H1 (cell line): Measurements from ENCODE around the gene MS4A5. TPM values are rescaled to one million over a fixed set of nuclear protein-coding genes. Genes with fewer than 3 reads are reported as not detected.

Source experiments
- CTCF ChIA-PET: fragments of 300-600 bp; sonication (Branson Sonifier 250); formaldehyde crosslinking; loops from one replicate; lab custom pipeline; 2021; ENCODE audit not compliant: partially characterized antibody; lab: Charles Lee
- POLR2A ChIA-PET: fragments of 300-600 bp; sonication (Branson Sonifier 250); formaldehyde crosslinking; loops from one replicate; lab custom pipeline; 2021; ENCODE audit warnings: inconsistent platforms; ENCODE audit not compliant: partially characterized antibody; lab: Charles Lee
- DNase-seq, 2 experiments: peaks; one replicate each; pipeline versions ENCODE4 v3.0.0 to v3.0.0-alpha.2; 2010 to 2022; ENCODE audit warnings: low spot score in 2 of 2, low read depth in 1 of 2, mixed read lengths in 1 of 2
- FAIRE-seq: peaks from 2 replicates; lab custom pipeline; 2011; peaks lifted over from hg19 to GRCh38; lab: Jason Lieb, UNC
- H2AFZ ChIP-seq: 2 replicates; pipeline ENCODE4 v1.8.1; 2012; ENCODE audit warnings: low read length, inconsistent platforms
- H2AK5ac ChIP-seq: 2 replicates; pipeline ENCODE4 v1.6.1; 2013; ENCODE audit warnings: low read depth, low read length
- H2BK120ac ChIP-seq: replicated peaks from 2 replicates; pipeline ENCODE3; 2013; ENCODE audit warnings: low read depth, low read length, inconsistent platforms
- H2BK12ac ChIP-seq: 2 replicates; pipeline ENCODE4 v1.6.1; 2013; ENCODE audit warnings: low read depth, low read length
- H2BK15ac ChIP-seq: 2 replicates; pipeline ENCODE4 v1.6.1; 2013; ENCODE audit warnings: low read length
- H2BK20ac ChIP-seq: 2 replicates; pipeline ENCODE4 v1.6.1; 2013; ENCODE audit warnings: low read length
- H2BK5ac ChIP-seq: 2 replicates; pipeline ENCODE4 v1.6.1; 2013; ENCODE audit warnings: low read depth, low read length
- H3K14ac ChIP-seq: 2 replicates; pipeline ENCODE4 v1.6.1; 2013; ENCODE audit warnings: inconsistent platforms; ENCODE audit not compliant: insufficient read length
- H3K18ac ChIP-seq: 2 replicates; pipeline ENCODE4 v1.6.1; 2013; ENCODE audit warnings: low read length; ENCODE audit errors: extremely low read depth
- H3K23ac ChIP-seq: 2 replicates; pipeline ENCODE4 v1.6.1; 2013; ENCODE audit warnings: inconsistent platforms; ENCODE audit not compliant: insufficient read length
- H3K23me2 ChIP-seq: 2 replicates; pipeline ENCODE4 v1.6.1; 2013; ENCODE audit warnings: low read depth, low read length
- H3K27ac ChIP-seq: 2 replicates; pipeline ENCODE4 v1.6.1; 2011; ENCODE audit warnings: low read depth, low read length, inconsistent platforms
- H3K27me3 ChIP-seq, 4 experiments: replicated peaks in 1 of 4; 1 replicate in 1 of 4; 2 replicates in 3 of 4; pipeline versions ENCODE4 v1.6.1 to v1.8.1; 2011 to 2013; ENCODE audit warnings: low read length in 3 of 4, mild to moderate bottlenecking in 3 of 4, inconsistent platforms in 2 of 4, mixed read lengths in 2 of 4, moderate library complexity in 1 of 4; ENCODE audit not compliant: control insufficient read depth in 3 of 4, insufficient read depth in 3 of 4; ENCODE audit errors: extremely low read depth in 1 of 4
- H3K36me3 ChIP-seq, 4 experiments: 2 replicates each; pipeline versions ENCODE4 v1.6.1 to v1.8.1; 2011 to 2013; ENCODE audit warnings: mild to moderate bottlenecking in 4 of 4, low read length in 3 of 4, moderate library complexity in 2 of 4, control low read depth in 1 of 4, inconsistent platforms in 1 of 4; ENCODE audit not compliant: insufficient read depth in 4 of 4, control insufficient read depth in 2 of 4
- H3K4ac ChIP-seq: replicated peaks from 2 replicates; pipeline ENCODE3; 2013; ENCODE audit warnings: low read length, low read depth, mixed read lengths, inconsistent platforms; ENCODE audit not compliant: insufficient read length
- H3K4me1 ChIP-seq, 4 experiments: replicated peaks in 1 of 4; 1 replicate in 1 of 4; 2 replicates in 3 of 4; pipeline versions ENCODE4 v1.6.1 to v1.8.1; 2011 to 2013; ENCODE audit warnings: low read length in 3 of 4, inconsistent platforms in 2 of 4, mixed read lengths in 1 of 4; ENCODE audit not compliant: insufficient read depth in 4 of 4, control insufficient read depth in 3 of 4
- H3K4me2 ChIP-seq, 2 experiments: 2 replicates each; pipeline versions ENCODE4 v1.6.1 to v1.8.1; 2011 to 2013; ENCODE audit warnings: low read depth in 2 of 2, low read length in 2 of 2, control low read depth in 1 of 2, inconsistent platforms in 1 of 2, mild to moderate bottlenecking in 1 of 2; ENCODE audit not compliant: insufficient read depth in 1 of 2
- H3K4me3 ChIP-seq, 4 experiments: fragments of 200-600, 300-600 bp in 1 of 4; sonication (generic), shearing (Covaris generic), sonication (Bioruptor Twin) in 1 of 4; 2 replicates each; pipeline versions ENCODE4 v1.5.1 to v1.8.1; 2011 to 2016; ENCODE audit warnings: low read length in 4 of 4, low read depth in 3 of 4, control low read depth in 2 of 4, inconsistent platforms in 2 of 4, mild to moderate bottlenecking in 2 of 4, mixed read lengths in 1 of 4, moderate library complexity in 1 of 4; ENCODE audit not compliant: insufficient read depth in 2 of 4; ENCODE audit errors: extremely low read depth in 1 of 4
- H3K56ac ChIP-seq: replicated peaks from 2 replicates; pipeline ENCODE3; 2013; ENCODE audit warnings: low read depth, mild to moderate bottlenecking, mixed read lengths, low read length, inconsistent platforms; ENCODE audit not compliant: insufficient read length
- H3K79me1 ChIP-seq: 2 replicates; pipeline ENCODE4 v1.6.1; 2013; ENCODE audit warnings: low read depth, low read length, control low read depth
- H3K79me2 ChIP-seq, 2 experiments: 2 replicates each; pipeline versions ENCODE4 v1.6.1 to v1.8.1; 2012 to 2013; ENCODE audit warnings: low read length in 2 of 2, mild to moderate bottlenecking in 2 of 2, inconsistent platforms in 1 of 2; ENCODE audit not compliant: insufficient read depth in 2 of 2, control insufficient read depth in 1 of 2
- H3K9ac ChIP-seq, 4 experiments: replicated peaks in 1 of 4; 1 replicate in 1 of 4; 2 replicates in 3 of 4; pipeline versions ENCODE4 v1.6.1 to v1.8.1; 2011 to 2013; ENCODE audit warnings: low read depth in 3 of 4, low read length in 3 of 4, control low read depth in 2 of 4, mild to moderate bottlenecking in 2 of 4, moderate library complexity in 2 of 4, inconsistent platforms in 1 of 4; ENCODE audit errors: extremely low read depth in 1 of 4
- H3K9me3 ChIP-seq, 2 experiments: 2 replicates each; pipeline versions ENCODE4 v1.6.1 to v1.8.1; 2012 to 2013; ENCODE audit warnings: mild to moderate bottlenecking in 2 of 2, moderate library complexity in 2 of 2, control low read depth in 1 of 2, inconsistent platforms in 1 of 2, low read depth in 1 of 2, low read length in 1 of 2, mixed read lengths in 1 of 2; ENCODE audit not compliant: insufficient read depth in 2 of 2
- H4K20me1 ChIP-seq, 2 experiments: replicated peaks in 1 of 2; 2 replicates each; pipeline versions ENCODE3 to v1.8.1; 2011 to 2013; ENCODE audit warnings: inconsistent platforms in 2 of 2, low read length in 2 of 2, mild to moderate bottlenecking in 1 of 2; ENCODE audit not compliant: insufficient read depth in 2 of 2, control insufficient read depth in 1 of 2
- H4K5ac ChIP-seq: 2 replicates; pipeline ENCODE4 v1.6.1; 2013; ENCODE audit warnings: low read length, low read depth, mixed read lengths, inconsistent platforms; ENCODE audit not compliant: insufficient read length
- H4K8ac ChIP-seq: 2 replicates; pipeline ENCODE4 v1.8.0; 2013; ENCODE audit warnings: mild to moderate bottlenecking, moderate library complexity, low read length, inconsistent platforms; ENCODE audit not compliant: insufficient read depth; ENCODE audit errors: extremely low read depth
- H4K91ac ChIP-seq: replicated peaks from 2 replicates; pipeline ENCODE3; 2013; ENCODE audit warnings: low read length, mixed read lengths, inconsistent platforms; ENCODE audit not compliant: insufficient read length
- BRCA1 ChIP-seq: IDR thresholded peaks from 2 replicates; pipeline ENCODE4 v1.6.1; 2012; ENCODE audit warnings: low read depth, low read length, improper control_type of control experiment
- CEBPB ChIP-seq: IDR thresholded peaks from 2 replicates; pipeline ENCODE4 v1.6.1; 2012; ENCODE audit warnings: low read depth, low read length
- CHD2 ChIP-seq: IDR thresholded peaks from 2 replicates; pipeline ENCODE4 v1.6.1; 2012; ENCODE audit warnings: low read length, improper control_type of control experiment
- KDM5A ChIP-seq: fragments of 200-600 bp; IDR thresholded peaks from 2 replicates; pipeline ENCODE4 v1.7.1; 2012; ENCODE audit warnings: mild to moderate bottlenecking, low read length, inconsistent platforms, mixed read lengths
- POU5F1 ChIP-seq: IDR thresholded peaks from 2 replicates; pipeline ENCODE4 v1.6.1; 2011; ENCODE audit warnings: low read depth, mild to moderate bottlenecking, low read length, moderate library complexity
- SAP30 ChIP-seq: fragments of 300-600 bp; sonication (generic); IDR thresholded peaks from 2 replicates; pipeline ENCODE4 v1.7.1; 2012; ENCODE audit warnings: low read length, moderate library complexity, mild to moderate bottlenecking, inconsistent platforms; ENCODE audit not compliant: insufficient read depth, insufficient replicate concordance
- SIN3A ChIP-seq, 2 experiments: IDR thresholded peaks in 1 of 2; conservative IDR thresholded peaks in 1 of 2; 2 replicates each; pipeline ENCODE4 v1.6.1; 2011 to 2012; ENCODE audit warnings: low read length in 2 of 2, improper control_type of control experiment in 1 of 2, low read depth in 1 of 2, mild to moderate bottlenecking in 1 of 2
- SUZ12 ChIP-seq: fragments of 200-600 bp; sonication (generic); IDR thresholded peaks from 2 replicates; pipeline ENCODE4 v1.6.1; 2012; ENCODE audit warnings: mild to moderate bottlenecking, inconsistent platforms, low read length, moderate library complexity, mixed read lengths
- WGBS, 2 experiments: shearing (Covaris generic) in 1 of 2; methylation state at CpG; one replicate each; pipeline versions ENCODE4 v1.1.6 to v1.1.7; 2013 to 2015; ENCODE audit warnings: low lambda C conversion rate in 2 of 2, mixed read lengths in 2 of 2, inconsistent platforms in 1 of 2, low coverage in 1 of 2, missing lambda C conversion rate in 1 of 2; ENCODE audit not compliant: insufficient replicate concordance in 2 of 2, insufficient coverage in 1 of 2, insufficient read length in 1 of 2; ENCODE audit errors: extremely low coverage in 1 of 2, missing lambda C conversion rate in 1 of 2; 5-methylcytosine and 5-hydroxymethylcytosine counted together
- polyA plus RNA-seq, 7 experiments: library from polyadenylated mRNA; depleted of rRNA in 3 of 7; stranded (reverse) in 5 of 7; unstranded in 2 of 7; fragments of >200 nt in 5 of 7; fragments of 200-250 nt in 2 of 7; gene quantifications; 1 replicate in 5 of 7; 2 replicates in 1 of 7; 4 replicates in 1 of 7; pipeline versions ENCODE4 v1.2.1 to v1.2.3, GENCODE V29; 2011 to 2013; ENCODE audit warnings: missing spikeins in 2 of 7, mixed read lengths in 2 of 7
- total RNA-seq: library from RNA; stranded (reverse); fragmentation: NEBNext Ultra II Directional; extraction: Animal tissue kit (Norgen Biotek cat#: 25700); gene quantifications from 2 replicates; pipeline ENCODE4 v1.2.1, GENCODE V29; 2021
- TF ChIP-seq, protein P1 (sequence below): IDR thresholded peaks from 2 replicates; pipeline ENCODE4 v1.6.1; 2012; ENCODE audit warnings: low read length, inconsistent platforms
- TF ChIP-seq, protein P2 (sequence below): IDR thresholded peaks from 2 replicates; pipeline ENCODE4 v1.6.1; 2012; ENCODE audit warnings: inconsistent platforms

MS4A5 gene
- total and polyA plus RNA-seq, 2 of the 8 experiments (the other 6 are each of a cell fraction or from before 2014, with no cell fraction given): not detected

DNA sequence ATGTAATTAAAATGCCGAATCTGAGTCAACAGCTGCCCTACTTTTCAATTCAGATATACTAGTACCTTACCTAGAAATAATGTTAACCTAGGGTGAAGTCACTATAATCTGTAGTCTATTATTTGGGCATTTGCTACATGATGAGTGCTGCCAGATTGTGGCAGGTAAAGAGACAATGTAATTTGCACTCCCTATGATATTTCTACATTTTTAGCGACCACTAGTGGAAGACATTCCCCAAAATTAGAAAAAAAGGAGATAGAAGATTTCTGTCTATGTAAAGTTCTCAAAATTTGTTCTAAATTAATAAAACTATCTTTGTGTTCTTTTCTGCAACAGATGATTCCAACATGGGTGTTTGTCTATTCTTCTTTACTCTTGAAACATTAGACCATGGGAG, 40.4 kb downstream of the MS4A5 start:
- CTCF ChIA-PET: no interaction called here
- TF ChIP-seq, protein P1, sequence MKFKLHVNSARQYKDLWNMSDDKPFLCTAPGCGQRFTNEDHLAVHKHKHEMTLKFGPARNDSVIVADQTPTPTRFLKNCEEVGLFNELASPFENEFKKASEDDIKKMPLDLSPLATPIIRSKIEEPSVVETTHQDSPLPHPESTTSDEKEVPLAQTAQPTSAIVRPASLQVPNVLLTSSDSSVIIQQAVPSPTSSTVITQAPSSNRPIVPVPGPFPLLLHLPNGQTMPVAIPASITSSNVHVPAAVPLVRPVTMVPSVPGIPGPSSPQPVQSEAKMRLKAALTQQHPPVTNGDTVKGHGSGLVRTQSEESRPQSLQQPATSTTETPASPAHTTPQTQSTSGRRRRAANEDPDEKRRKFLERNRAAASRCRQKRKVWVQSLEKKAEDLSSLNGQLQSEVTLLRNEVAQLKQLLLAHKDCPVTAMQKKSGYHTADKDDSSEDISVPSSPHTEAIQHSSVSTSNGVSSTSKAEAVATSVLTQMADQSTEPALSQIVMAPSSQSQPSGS: no peak
- TF ChIP-seq CEBPB: no peak
- no peak for TF ChIP-seq SAP30
- no peak for TF ChIP-seq KDM5A
- no peak for TF ChIP-seq CHD2
- no peak for TF ChIP-seq POU5F1
- TF ChIP-seq, protein P2, sequence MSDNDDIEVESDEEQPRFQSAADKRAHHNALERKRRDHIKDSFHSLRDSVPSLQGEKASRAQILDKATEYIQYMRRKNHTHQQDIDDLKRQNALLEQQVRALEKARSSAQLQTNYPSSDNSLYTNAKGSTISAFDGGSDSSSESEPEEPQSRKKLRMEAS: no peak
- no peak for TF ChIP-seq SIN3A (conservative IDR thresholded peaks at IDR 0.05 in 1 of 2, IDR thresholded peaks at IDR 0.05 in 1 of 2; ENCODE audit: low read depth in 1 of 2, low read length in 2 of 2)
- no peak for TF ChIP-seq BRCA1
- no peak for TF ChIP-seq SUZ12
- TF ChIP-seq, all 59 proteins: peak for 0
- Histone ChIP-seq H2BK120ac (no peak overlapping the region), H3K27me3 (no peaks in the 10 kb centered on the region), H3K36me3 (no peaks in the 10 kb centered on the region), H4K8ac (no peak overlapping the region), H4K5ac (no peak overlapping the region), H3K18ac (no peak overlapping the region), H2BK20ac (no peak overlapping the region), H2BK15ac (no peak overlapping the region), H3K4ac (no peak overlapping the region), H3K23me2 (no peaks in the 10 kb centered on the region), H3K9me3 (no peaks in the 10 kb centered on the region), H2AK5ac (no peak overlapping the region), H3K79me1 (no peaks in the 10 kb centered on the region), H2BK12ac (no peak overlapping the region), H2BK5ac (no peak overlapping the region), H3K27ac (no peak overlapping the region), H3K14ac (no peak overlapping the region), H3K23ac (no peak overlapping the region), H3K4me2 (no peak overlapping the region), H4K91ac (no peak overlapping the region), H3K79me2 (no peaks in the 10 kb centered on the region), H4K20me1 (no peaks in the 10 kb centered on the region), H3K4me3 (no peak overlapping the region), H3K4me1 (no peaks in the 10 kb centered on the region), H3K56ac (no peak overlapping the region), H3K9ac (no peak overlapping the region), H2AFZ (no peak overlapping the region)
- POLR2A ChIA-PET: no interaction called here
- DNase-seq: no peak
- no peak for FAIRE-seq
- 53% methylated on average over 2 of the region's 2 CpGs; no CpG with 5 or more reads in 1 of the 2 experiments for WGBS, 2 experiments
